ENCODE measurements around the gene MT3.

- TF ChIP-seq CTCF (IDR thresholded peaks at IDR 0.05) (no peak), POLR2A (IDR thresholded peaks at IDR 0.05) (no peak)
These were observed 14.3 kb downstream of the MT3 start for GRCh38 chr16:56603589-56603988.

Data from lower leg skin (tissue), 3 donors.